Gastrocnemius medialis (tissue), 4 donors: ENCODE measurements around the gene BTRC.

Source experiments
- CTCF ChIP-seq, 5 experiments: fragments of 450-650 bp in 3 of 5; fragments of 200-600 bp in 2 of 5; sonication (generic) in 2 of 5; IDR thresholded peaks in 4 of 5; conservative IDR thresholded peaks in 1 of 5; 1 replicate in 4 of 5; 2 replicates in 1 of 5; pipeline ENCODE4 v1.5.1; 2016 to 2019; ENCODE audit warnings: antibody characterized with exemption in 5 of 5, mild to moderate bottlenecking in 3 of 5, moderate library complexity in 3 of 5
- POLR2A ChIP-seq, 2 donors: fragments of 450-650 bp; IDR thresholded peaks; one replicate each; pipeline ENCODE4 v1.6.1; 2017; ENCODE audit warnings: antibody characterized with exemption in 2 of 2, mild to moderate bottlenecking in 2 of 2, moderate library complexity in 2 of 2

DNA sequence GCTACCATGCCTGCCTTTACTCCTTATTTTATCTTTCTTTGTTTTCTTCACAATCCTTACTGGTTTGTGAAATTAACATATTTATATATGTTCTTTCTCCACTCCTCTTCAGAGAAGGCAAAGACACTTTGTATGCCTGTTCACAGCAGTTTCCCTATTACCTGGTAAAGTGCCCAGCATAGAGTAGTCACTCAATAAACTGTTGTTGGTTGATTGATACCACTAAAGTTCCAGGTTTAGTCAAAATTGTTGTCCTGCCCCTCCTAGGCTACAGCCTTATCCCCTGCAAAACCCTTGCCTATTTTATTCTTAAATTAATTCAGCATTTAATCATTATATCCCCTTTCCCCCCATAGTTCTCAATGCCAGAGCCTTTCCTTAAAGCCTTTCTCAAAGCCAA is 158.0 kb downstream of the BTRC start:
- TF ChIP-seq CTCF (IDR thresholded peaks at IDR 0.05 in 4 of 5, conservative IDR thresholded peaks at IDR 0.05 in 1 of 5) = no peak
- TF ChIP-seq POLR2A (IDR thresholded peaks at IDR 0.05) = no peak
